NCI-H146 (cell line): ENCODE measurements around the gene TGM1.

Experiments used
- DNase-seq: peaks from one replicate; lab custom pipeline; 2025; lab: John Stamatoyannopoulos, UW

The TGM1 gene

DNA sequence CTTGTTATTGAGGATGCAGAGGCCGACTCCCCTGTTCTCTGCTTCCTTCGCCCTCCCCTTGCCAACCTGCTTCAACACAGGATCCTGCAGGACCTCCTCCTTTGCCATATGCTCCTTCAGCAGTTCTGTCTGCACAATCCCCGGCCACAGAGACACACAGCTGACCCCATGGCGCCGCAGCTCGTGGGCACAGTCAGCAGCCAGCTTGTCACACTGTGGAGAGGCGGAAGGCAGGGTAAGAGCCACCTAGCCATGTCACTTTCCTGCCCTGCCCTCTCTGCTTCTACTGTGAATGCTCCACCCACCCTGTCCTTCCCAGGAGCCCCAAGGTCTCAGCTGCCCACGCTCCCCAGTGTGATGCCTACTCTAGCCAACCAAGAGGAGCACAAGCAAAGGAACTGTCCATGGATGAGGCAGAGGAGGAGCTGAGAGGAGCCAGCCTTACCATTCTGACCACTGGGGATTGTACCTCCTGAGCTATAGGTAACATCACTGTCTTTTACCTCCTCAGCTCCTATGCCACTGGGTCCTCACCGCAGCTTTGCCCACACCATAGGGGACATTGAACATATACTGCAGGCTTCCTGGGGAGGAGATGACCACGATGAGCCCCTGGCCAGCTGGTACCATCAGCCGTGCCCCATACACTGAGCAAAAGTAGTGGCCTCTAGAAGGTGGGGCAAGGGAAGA lies 29.3 kb upstream of the TGM1 start:
- no peak for DNase-seq

DNA sequence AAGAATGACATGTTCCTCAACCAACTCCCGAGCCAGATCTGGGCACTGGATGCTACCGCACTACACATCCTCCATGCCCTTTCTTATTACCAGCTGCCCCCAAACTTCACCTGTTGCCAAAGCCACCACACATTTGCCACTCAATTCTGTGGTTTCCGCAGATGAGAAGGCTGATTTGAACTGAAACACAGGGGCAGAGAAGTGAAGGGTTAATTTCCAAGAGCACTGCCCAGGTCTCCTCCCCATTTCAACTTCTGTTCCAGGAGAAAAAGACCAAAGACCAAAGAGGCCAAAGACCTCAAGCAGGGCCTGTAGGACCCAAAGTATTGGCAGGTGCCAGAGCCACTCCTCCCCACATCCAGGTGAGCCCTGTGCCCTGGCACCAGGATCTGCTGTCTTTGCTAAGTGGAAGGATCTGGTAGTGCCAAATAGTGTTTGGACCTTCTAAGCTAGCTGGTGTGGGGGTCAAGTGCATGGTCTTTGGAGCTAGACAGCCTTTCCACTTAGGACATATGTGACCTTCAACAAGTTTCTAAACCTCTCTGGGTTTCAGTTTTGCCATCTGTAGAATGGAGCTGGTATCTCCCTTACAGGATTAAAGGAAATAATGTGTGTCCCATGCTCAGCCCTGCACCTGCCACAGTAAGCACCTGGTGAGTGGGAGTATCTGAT lies 28.6 kb upstream of the TGM1 start:
- DNase-seq = no peak

- DNase-seq = no peak
These were observed 27.8 kb upstream of the TGM1 start for GRCh38 chr14:24290746-24291145.

DNA sequence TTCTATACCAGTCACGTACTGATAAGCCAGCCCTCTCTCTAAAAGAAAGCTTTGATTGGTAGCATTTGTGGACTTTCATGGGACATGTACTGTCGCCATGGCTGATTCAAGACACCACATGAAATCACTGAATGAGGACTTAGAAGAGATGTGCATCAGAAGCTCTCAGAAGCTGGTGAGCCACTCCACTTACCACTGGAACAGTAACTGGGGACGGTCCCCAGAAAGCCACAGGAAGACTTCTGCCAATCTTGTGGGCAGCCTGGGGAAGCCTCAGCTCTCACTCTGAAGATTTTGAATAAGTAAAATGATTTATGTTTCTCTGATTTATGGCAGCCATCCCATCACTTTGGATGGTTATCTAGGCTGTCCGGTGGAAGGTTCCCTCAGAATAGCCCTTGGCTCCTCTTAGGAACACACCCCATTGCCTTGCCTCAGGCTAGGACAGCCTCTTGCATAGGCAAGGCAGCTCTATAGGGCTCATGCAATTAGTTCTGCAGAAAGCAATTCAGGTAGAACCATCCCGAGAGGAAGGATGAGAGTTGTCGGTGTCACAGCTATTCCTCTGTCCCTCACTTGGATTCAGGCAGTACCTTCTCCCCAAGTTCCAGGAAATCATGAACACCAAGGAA lies 26.8 kb upstream of the TGM1 start:
- DNase-seq = no peak

DNA sequence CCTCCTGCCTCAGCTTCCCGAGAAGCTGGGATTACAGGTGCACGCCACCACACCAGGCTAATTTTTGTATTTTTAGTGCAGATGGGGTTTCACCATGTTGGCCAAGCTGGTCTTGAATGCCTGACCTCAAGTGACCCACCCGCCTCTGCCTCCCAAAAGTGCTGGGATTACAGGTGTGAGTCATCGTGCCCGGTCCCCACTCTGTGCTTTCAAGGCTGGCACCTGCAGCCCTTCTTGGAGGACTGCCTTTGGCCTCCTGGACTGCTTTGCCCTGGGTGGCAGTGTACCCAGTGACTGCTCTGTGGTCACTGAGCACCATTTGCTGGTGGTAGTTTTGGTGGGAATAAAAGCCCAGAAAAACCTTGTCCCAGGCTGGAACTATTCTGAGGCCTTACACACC lies 24.0 kb upstream of the TGM1 start:
- no peak for DNase-seq

- DNase-seq = no peak
These were observed 22.4 kb upstream of the TGM1 start for GRCh38 chr14:24285351-24285750.

- DNase-seq = no peak
These were observed 21.6 kb upstream of the TGM1 start for GRCh38 chr14:24284501-24285035.

DNA sequence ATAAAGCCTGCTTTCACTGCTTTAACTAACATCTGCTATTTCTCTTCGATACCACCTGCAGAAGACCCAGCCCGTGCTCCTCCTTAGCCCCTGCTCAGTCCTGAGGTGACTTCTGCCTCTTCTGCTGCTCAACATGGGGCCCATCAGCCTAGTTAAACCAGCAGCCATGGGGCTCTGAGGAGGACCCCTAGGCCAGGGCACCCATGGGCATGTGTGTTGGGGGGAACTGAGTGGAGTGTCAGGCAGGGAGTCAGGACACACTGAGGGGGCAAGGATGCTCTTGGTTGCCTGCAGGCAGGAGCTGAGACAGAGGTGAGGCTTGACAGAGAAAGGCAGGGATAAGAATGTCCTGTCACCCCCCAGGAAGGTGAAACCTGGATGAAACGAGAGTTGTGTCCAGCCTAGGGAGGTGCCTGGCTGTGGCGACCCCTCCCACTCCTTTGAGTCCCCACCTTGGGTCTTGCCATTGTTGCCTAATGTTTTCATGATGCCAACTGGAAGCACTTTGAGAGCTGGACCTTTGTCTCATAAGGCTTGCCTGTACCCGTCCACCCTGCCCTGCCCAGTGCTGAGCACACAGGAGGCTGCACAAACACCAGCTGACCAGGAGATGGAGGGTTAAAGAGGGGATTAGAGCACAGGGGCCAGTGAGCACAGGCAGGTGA lies 21.0 kb upstream of the TGM1 start:
- no peak for DNase-seq

DNA sequence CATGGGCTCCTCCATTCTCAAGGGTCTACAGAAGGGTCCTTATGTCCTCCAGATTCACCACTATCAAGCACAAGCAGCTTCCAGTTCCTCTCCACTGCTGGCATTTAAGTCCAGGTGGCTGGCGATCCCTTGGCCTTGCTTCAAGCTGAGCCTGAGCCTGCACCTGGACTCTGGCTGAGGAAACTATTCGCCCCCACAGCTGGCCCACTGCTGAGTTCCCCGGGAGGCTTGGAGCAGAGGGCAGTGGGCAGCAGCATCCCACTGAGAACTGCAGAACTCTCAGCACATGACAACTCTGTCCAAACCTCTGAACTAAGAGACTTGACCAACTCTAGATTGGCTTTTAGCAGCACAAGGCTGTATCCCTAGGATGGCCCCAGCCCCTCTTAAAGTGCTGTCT lies 19.8 kb upstream of the TGM1 start:
- DNase-seq = no peak

DNA sequence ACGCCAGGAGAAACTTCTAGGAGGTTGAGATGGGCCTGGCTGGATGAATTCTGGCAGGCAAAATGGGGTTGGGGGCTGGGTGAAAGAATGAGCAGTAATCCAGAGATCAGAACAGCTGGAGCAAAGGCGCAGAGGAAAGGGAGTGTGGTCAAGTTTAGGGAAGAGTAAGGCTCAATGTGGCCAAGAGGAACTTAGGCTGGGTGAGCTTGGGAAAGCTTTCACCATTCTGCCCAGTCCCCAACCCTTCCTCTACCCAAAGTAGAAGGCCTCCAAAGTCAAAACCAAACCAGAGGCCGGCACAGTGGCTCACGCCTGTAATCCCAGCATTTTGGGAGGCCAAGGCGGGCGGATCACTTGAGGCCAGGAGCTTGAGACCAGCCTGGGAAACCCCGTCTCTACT lies 18.7 kb upstream of the TGM1 start:
- DNase-seq = no peak

DNA sequence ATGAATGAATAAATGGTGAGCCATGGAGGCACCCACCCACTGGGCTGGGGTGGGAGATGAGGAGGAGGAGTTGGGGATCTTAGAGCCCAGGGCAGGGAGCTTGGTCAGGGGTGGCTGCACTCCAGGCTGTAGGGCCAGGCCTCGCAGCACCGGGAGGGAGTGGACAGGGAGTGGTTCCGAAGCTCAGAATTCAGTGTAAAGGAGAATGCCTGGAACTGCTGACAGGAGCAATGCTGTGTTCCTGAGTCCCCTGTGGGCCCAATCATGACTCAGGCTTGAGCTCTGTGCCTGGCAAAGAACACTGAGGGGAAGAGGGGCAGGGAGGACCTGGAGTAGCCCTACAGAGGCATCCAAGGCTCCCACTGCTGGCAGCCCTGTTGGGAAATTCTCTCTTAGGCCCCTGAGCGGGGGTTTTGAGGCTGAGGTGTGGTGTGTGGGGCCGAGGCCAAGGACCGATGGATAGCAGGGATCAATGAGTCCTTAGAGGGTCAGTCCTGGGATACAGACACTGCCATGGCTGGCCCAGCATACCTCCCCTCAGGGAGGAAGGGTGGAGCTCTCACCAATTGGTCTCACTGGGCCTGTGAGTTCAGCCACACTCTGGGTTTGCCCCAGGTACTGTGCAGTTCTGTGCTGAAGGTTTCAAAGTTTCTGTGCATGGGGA lies 18.0 kb upstream of the TGM1 start:
- no peak for DNase-seq

GRCh38 chr14:24279301-24280186 lies 16.6 kb upstream of the TGM1 start:
- no peak for DNase-seq

- no peak for DNase-seq
These were observed 15.4 kb upstream of the TGM1 start for GRCh38 chr14:24278424-24278823.

DNA sequence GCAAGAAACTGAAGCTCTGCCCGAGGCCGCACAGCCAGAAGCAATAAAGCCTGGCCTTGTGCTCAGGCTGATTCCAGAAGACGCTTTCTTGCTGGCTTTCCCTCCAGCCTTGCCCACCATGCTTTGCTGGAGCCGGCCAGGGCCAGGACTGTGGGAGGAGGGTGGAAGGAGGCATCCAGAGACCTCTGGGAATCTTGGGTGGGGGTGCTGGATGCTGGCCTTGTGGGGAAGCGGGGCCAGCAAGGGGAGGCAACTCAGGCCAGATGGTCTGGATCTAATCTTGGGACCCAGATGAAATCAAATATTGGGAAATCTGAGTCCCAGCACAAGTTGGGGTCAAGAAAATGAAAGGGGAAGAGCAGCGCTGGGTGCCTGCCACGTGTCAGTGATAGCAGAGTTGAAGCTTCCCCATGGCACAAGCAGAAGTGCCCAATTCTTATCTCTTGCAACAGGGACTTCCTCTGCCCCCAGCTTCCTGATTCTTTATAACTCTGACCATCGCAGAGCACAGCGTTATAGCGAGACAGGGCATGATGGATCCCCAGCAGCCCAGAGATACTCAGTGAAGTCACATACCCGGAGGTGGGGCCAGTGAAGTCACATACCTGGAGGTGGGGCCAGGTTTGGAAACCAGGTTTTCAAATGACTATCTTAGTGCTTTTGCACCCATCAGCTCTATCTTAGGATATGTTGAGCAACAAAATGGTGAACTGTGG lies 14.8 kb upstream of the TGM1 start:
- DNase-seq = no peak

- DNase-seq = no peak
These were observed 14.1 kb upstream of the TGM1 start for GRCh38 chr14:24277071-24277470.

- no peak for DNase-seq
These were observed 11.1 kb upstream of the TGM1 start for GRCh38 chr14:24274101-24274543.

DNA sequence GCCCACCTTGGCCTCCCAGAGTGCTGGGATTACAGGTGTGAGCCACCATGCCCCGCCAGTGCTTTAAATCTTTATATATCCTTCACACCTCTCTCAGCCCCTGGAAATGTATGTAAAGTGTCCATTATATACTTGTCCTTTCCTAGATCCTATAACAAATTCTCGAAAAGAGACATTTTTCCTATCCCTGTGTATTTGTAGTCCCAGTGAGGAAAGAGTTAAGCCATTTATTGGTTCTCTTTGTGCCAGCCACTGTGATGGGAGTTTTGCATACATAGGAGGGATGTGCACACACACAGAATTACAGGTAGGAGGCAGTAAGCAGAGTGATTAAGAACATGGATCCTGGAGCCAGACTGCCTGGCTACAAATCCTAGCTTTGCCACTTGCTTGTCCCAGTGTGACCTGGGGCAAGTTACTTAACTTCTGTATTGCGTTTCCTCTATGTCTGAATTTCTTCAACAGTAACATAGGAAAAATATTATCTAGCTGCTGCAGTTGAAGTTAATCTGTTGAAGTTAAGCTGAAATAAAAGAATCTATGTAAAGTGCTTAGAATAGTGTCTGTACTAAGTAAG lies 10.5 kb upstream of the TGM1 start:
- no peak for DNase-seq

DNA sequence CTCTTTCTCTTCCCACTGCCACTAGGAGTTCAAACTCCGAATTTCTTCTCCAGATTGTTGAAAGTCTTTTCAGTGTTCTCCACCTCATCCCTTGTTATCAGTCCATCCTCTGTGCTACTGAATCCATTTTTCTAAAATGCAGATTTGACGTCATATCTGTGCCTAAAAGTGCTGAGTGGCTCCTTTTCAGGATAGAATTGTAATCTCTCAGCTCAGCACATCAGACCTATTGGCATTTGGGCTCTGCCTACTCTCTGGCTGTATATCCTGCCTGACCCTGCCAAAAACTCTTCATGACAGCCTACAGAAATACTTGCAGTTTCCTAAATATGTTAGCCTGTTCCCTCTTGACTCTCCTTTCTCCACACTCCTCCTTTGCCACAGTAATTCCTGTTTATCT lies 9.5 kb upstream of the TGM1 start:
- no peak for DNase-seq

GRCh38 chr14:24271834-24272263 lies 8.9 kb upstream of the TGM1 start:
- no peak for DNase-seq
